Activated CD8-positive, alpha-beta T cell treated with anti-CD3 and anti-CD28 coated beads for 36 hours (primary cell): ENCODE measurements around the gene REG1A. TPM values are rescaled to one million over a fixed set of nuclear protein-coding genes. Genes with fewer than 3 reads are reported as not detected.

Experiments
- ATAC-seq: fragments of 200-7000 bp; cut with Tn5 transposase; one replicate; pipeline ENCODE4 v1.10.0; 2021; ENCODE audit warnings: mild to moderate bottlenecking, moderate library complexity
- CTCF ChIA-PET: fragments of 350-600 bp; sonication (Branson Sonifier 250); formaldehyde crosslinking; loops from one replicate; lab custom pipeline; 2021; ENCODE audit warnings: antibody characterized with exemption; lab: Charles Lee
- POLR2A ChIA-PET: fragments of 350-600 bp; sonication (Branson Sonifier 250); formaldehyde crosslinking; loops from one replicate; lab custom pipeline; 2021; ENCODE audit warnings: antibody characterized with exemption; lab: Charles Lee
- DNase-seq: peaks from one replicate; pipeline ENCODE4 v3.0.0-alpha.2; 2020
- H3K27ac Mint-ChIP-seq: one replicate; pipeline ENCODE4 v1.8.0; 2021; ENCODE audit warnings: mild to moderate bottlenecking, mixed read lengths
- H3K27me3 Mint-ChIP-seq: one replicate; pipeline ENCODE4 v1.8.0; 2021; ENCODE audit warnings: mixed read lengths
- H3K36me3 Mint-ChIP-seq: one replicate; pipeline ENCODE4 v1.8.0; 2021; ENCODE audit warnings: low read depth, mixed read lengths
- H3K4me1 Mint-ChIP-seq: one replicate; pipeline ENCODE4 v1.8.0; 2021; ENCODE audit warnings: low read depth, mixed read lengths
- H3K4me3 Mint-ChIP-seq: one replicate; pipeline ENCODE4 v1.8.0; 2021; ENCODE audit warnings: mild to moderate bottlenecking, moderate library complexity, mixed read lengths
- H3K9me3 Mint-ChIP-seq: one replicate; pipeline ENCODE4 v1.8.0; 2021; ENCODE audit warnings: mixed read lengths
- intact Hi-C: fragments of 100-400 bp; cut with micrococcal nuclease; formaldehyde crosslinking; loops from one replicate; pipeline ENCODE4 v1.10.0; 2022
- total RNA-seq, 2 experiments: library from RNA; stranded (reverse); gene quantifications; one replicate each; pipeline ENCODE4 v1.2.3, GENCODE V29; 2021
- TF ChIP-seq, protein P1 (sequence below): fragments of 200-600 bp; IDR thresholded peaks from one replicate; pipeline ENCODE4 v1.8.0; 2022; ENCODE audit warnings: antibody characterized with exemption, mild to moderate bottlenecking

Gene REG1A
- total RNA-seq, 2 experiments from 2014 or later: not detected

DNA sequence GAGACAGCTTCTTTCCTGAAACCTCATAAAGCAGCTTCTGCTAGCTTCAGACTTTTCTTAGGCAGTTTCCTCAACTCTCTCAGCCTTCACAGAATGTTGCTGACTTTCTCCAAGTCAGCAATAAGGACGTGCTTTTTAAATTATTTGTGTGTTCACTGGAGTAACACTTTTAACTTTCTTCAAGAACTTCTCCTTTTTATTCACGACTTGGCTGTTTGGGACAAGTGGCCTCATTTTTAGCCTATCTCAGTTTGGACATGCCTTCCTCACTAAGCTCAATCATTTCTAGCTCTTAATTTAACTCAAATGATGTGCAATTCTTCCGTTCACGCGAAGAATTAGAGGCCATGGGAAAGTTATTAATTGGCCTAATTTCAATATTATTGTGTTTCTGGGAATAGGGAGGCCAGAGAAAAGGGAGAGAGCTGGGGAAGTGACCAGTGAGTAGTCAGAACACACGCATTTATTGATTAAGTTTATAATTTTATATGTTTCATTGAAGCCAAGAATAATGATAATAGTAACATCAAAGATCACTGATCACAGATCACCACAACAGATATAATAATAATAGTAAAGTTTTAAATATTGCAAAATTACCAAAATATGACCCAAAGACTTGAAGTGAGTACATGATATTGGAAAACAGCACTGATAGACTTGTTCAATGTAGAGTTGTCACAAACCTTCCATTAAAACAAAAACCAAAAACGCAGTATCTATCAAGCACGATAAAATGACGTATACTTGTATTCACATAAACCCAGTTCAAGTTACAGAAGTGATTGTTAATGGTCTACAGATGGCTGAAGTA, 4.8 kb downstream of the REG1A start:
- CTCF ChIA-PET: no interaction called here

DNA sequence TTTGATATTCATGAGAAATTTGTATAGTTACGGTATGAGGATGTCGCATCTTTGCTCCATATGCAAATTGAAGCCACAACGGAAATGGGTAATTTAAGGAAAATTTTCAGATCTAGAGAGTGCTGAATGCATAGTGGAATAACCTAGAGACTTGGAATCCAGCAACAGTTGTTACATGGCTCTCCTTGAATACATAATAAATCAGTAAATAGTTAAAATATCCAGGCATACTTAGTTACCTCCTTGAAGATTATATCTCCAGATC, 5.4 kb downstream of the REG1A start:
- Mint-ChIP-seq H3K36me3 (no peaks in the 10 kb centered on the region), H3K27me3 (no peaks in the 10 kb centered on the region), H3K9me3 (peaks cover 1% of the 10 kb centered on the region), H3K4me1 (no peaks in the 10 kb centered on the region), H3K4me3 (no peak overlapping the region), H3K27ac (no peak overlapping the region)
- ATAC-seq (no peak), DNase-seq (no peak)
- TF ChIP-seq, protein P1, sequence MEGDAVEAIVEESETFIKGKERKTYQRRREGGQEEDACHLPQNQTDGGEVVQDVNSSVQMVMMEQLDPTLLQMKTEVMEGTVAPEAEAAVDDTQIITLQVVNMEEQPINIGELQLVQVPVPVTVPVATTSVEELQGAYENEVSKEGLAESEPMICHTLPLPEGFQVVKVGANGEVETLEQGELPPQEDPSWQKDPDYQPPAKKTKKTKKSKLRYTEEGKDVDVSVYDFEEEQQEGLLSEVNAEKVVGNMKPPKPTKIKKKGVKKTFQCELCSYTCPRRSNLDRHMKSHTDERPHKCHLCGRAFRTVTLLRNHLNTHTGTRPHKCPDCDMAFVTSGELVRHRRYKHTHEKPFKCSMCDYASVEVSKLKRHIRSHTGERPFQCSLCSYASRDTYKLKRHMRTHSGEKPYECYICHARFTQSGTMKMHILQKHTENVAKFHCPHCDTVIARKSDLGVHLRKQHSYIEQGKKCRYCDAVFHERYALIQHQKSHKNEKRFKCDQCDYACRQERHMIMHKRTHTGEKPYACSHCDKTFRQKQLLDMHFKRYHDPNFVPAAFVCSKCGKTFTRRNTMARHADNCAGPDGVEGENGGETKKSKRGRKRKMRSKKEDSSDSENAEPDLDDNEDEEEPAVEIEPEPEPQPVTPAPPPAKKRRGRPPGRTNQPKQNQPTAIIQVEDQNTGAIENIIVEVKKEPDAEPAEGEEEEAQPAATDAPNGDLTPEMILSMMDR: no peak
- POLR2A ChIA-PET: no interaction called here
- intact Hi-C loops: no loop called here
- CTCF ChIA-PET: no interaction called here

More for the DNA sequence above, 4.8 kb downstream of the REG1A start:
- intact Hi-C loops: no loop called here
- POLR2A ChIA-PET: no interaction called here
- DNase-seq: no peak
- Mint-ChIP-seq H3K27ac (no peak overlapping the region), H3K9me3 (peaks cover 1% of the 10 kb centered on the region), H3K4me3 (no peak overlapping the region), H3K4me1 (no peaks in the 10 kb centered on the region), H3K36me3 (no peaks in the 10 kb centered on the region), H3K27me3 (no peaks in the 10 kb centered on the region)
- ATAC-seq: no peak
- TF ChIP-seq, protein P1: no peak

DNA sequence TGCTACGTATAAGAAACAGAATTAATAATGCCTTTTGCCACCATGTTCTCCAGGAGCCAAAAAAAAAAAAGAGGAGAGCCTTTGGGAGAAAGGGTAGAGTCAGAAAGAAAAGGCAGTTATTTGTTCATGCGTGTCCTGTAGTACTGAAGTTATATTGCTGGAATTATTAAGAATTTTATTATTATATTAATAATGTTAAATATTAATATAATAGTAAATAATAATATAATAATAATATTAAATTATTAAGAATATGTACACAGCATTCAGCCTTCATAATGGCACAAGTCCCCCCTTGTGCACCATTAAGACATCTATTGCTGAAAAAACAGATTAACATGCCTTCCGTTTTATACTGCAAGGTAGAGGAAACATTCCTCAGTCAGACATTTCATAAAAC, 8.1 kb downstream of the REG1A start:
- ATAC-seq (no peak), DNase-seq (no peak)
- no peaks in the 10 kb centered on the region for H3K27me3 Mint-ChIP-seq
- no peak overlapping the region for H3K27ac Mint-ChIP-seq
- H3K4me3 Mint-ChIP-seq: no peak overlapping the region
- CTCF ChIA-PET: no interaction called here
- H3K36me3 Mint-ChIP-seq: no peaks in the 10 kb centered on the region
- intact Hi-C loops: no loop called here
- no peaks in the 10 kb centered on the region for H3K9me3 Mint-ChIP-seq
- no peaks in the 10 kb centered on the region for H3K4me1 Mint-ChIP-seq
- POLR2A ChIA-PET: no interaction called here
- TF ChIP-seq, protein P1: no peak

DNA sequence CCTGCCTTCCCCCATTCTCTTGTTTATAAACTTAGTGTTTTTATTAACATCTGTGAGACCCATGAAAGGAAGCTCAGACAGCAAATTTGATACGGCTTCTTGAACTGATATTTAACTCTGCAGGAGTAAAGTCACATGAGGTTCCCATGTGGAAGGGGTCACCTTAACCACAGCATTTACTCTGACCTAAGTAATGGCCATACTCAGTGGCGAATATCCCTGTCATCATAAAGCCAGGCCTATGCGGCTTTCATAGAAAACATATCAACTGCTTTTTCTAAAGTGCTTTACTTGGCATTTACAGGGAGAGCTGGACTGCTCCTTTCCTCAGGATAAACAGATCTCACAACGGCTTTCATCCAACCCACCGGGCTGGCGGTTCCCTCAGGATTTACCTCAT, 9.0 kb downstream of the REG1A start:
- no peak overlapping the region for H3K4me3 Mint-ChIP-seq
- intact Hi-C loops: no loop called here

DNA sequence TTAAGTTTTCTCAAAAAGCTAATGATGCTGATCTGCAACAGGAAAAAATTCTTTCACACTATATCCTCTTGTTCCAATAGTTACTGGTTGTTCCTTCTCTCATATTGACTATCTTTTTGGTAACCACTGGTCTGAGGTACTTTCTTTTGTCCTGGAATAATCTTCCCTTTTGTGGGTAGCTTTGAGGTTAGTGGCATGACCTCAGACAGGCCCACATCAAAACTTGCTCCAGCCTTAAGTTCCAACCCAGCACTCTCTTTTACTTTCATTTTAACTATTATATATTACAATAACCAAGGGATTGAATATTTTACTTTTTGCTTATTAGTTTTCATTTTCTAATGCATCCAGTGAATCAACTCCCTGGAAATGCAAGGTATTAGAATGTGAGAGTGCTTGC, 9.5 kb downstream of the REG1A start:
- POLR2A ChIA-PET: no interaction called here
- TF ChIP-seq, protein P1: no peak
- CTCF ChIA-PET: no interaction called here

More for the DNA sequence above, 9.0 kb downstream of the REG1A start:
- CTCF ChIA-PET: no interaction called here
- no peak for ATAC-seq
- POLR2A ChIA-PET: no interaction called here
- H3K9me3 Mint-ChIP-seq: no peaks in the 10 kb centered on the region
- H3K4me1 Mint-ChIP-seq: no peaks in the 10 kb centered on the region
- H3K36me3 Mint-ChIP-seq: no peaks in the 10 kb centered on the region
- H3K27ac Mint-ChIP-seq: no peak overlapping the region
- DNase-seq: no peak
- TF ChIP-seq, protein P1: no peak
- H3K27me3 Mint-ChIP-seq: no peaks in the 10 kb centered on the region

More for the DNA sequence above, 9.5 kb downstream of the REG1A start:
- intact Hi-C loops: no loop called here
- H3K4me1 Mint-ChIP-seq: no peaks in the 10 kb centered on the region
- no peak overlapping the region for H3K4me3 Mint-ChIP-seq
- H3K27me3 Mint-ChIP-seq: no peaks in the 10 kb centered on the region
- ATAC-seq: no peak
- H3K9me3 Mint-ChIP-seq: no peaks in the 10 kb centered on the region
- no peaks in the 10 kb centered on the region for H3K36me3 Mint-ChIP-seq
- no peak for DNase-seq
- no peak overlapping the region for H3K27ac Mint-ChIP-seq
